Measurements from ENCODE around the gene P3R3URF. TPM values are rescaled to one million over a fixed set of nuclear protein-coding genes. Genes with fewer than 3 reads are reported as not detected.
A peak's percentile ranks its signal among the peaks of the same experiment; 100 is the strongest.

P3R3URF gene
- total and polyA plus RNA-seq, 2 donors = not detected

DNA sequence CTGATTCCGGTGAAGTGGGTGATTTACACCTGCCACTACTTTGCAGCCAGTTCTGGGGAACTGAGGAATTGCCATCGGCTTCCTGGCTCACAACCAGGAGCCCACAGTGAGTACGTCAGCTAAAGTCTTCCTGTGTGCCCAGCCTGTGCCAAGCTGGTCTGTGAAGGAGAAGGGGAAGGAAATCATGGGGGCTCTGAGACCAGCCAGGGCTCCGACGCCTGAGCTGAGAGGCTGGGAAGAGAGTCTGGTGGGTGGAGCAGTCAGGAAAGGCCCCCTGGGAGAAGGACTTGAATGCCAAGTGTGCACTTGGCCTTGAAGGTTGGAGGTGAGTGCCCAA lies 28.1 kb upstream of the P3R3URF start:
- Histone ChIP-seq H3K27ac (ENCODE audit: low read depth) (no peak overlapping the region), H3K36me3 (ENCODE audit: insufficient read depth) (no peaks in the 10 kb centered on the region), H3K4me1 (ENCODE audit: insufficient read depth) (peaks cover 3% of the 10 kb centered on the region), H3K4me3 (ENCODE audit: low read depth, low read length) (peak overlapping the region; percentile 80)
- WGBS = 28% methylated on average over 5 of the region's 5 CpGs
- no peak for DNase-seq (ENCODE audit: extremely low spot score)

DNA sequence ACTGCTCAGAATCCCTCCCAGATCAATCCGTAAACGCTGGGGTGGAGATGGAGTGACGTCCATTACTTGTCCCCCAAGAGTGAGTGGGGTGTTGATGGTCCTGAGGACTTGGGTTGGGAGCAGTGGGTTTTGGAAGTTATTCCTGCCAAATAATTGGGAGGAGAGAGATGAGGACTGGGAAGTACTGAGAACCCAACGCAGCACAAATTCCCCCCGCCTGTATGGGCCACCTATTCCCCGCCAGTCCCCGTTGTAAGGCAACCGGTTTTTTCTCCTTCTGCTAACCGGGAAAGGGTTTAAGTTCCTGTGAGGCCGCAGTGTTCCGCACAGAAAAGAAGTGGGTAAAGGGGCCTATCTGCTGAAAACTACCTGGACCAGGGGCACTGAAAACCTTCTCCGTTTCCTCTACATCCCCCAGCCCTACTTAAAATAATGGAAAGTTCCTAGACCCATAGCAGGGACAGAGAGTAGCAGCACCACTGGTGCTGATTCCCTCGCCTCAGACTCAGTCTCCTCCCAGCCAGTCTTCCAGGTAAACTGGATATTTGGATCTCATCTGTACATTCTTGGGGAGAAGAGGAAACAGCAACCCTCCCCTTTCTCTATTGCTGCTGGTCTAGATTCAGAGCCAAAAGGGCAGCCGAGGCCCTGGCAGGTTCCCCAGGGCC lies 27.6 kb upstream of the P3R3URF start:
- peaks cover 3% of the 10 kb centered on the region for H3K4me1 ChIP-seq (ENCODE audit: insufficient read depth)
- DNase-seq (ENCODE audit: extremely low spot score) = no peak
- H3K4me3 ChIP-seq (ENCODE audit: low read depth, low read length) = peak overlapping the region; percentile 80
- 17% methylated on average over 14 of the region's 14 CpGs for WGBS
- H3K27ac ChIP-seq (ENCODE audit: low read depth) = no peak overlapping the region
- H3K36me3 ChIP-seq (ENCODE audit: insufficient read depth) = no peaks in the 10 kb centered on the region

DNA sequence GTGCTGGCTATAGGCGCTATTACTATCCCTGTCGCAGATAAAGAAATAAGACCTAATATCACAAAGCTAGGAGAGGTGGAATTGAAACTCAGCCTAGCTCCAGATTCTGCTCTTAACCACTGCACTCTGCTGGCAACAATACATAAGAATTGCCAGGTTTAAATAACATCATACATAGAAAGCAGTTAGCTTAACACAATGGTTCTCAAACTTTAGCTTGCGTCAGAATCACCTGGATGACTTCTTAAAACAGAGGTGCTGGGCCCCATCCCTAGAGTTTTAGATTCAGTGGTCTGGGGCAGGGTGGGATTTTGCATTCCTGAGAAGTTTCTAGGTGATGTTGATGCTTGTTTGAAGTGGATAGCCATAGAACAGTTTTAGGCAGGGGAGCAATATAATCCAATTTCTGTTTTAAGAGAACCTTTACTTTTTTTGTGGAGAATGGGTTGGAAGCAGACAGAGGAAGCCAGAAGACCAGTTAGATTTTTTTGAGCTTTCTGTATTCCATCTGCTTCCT lies 23.0 kb upstream of the P3R3URF start:
- DNase-seq (ENCODE audit: extremely low spot score) = no peak
- no peaks in the 10 kb centered on the region for H3K36me3 ChIP-seq (ENCODE audit: insufficient read depth)
- 70% methylated on average over 3 of the region's 3 CpGs for WGBS
- H3K4me3 ChIP-seq (ENCODE audit: low read depth, low read length) = no peak overlapping the region
- peaks cover 2% of the 10 kb centered on the region for H3K4me1 ChIP-seq (ENCODE audit: insufficient read depth)
- H3K27ac ChIP-seq (ENCODE audit: low read depth) = no peak overlapping the region

DNA sequence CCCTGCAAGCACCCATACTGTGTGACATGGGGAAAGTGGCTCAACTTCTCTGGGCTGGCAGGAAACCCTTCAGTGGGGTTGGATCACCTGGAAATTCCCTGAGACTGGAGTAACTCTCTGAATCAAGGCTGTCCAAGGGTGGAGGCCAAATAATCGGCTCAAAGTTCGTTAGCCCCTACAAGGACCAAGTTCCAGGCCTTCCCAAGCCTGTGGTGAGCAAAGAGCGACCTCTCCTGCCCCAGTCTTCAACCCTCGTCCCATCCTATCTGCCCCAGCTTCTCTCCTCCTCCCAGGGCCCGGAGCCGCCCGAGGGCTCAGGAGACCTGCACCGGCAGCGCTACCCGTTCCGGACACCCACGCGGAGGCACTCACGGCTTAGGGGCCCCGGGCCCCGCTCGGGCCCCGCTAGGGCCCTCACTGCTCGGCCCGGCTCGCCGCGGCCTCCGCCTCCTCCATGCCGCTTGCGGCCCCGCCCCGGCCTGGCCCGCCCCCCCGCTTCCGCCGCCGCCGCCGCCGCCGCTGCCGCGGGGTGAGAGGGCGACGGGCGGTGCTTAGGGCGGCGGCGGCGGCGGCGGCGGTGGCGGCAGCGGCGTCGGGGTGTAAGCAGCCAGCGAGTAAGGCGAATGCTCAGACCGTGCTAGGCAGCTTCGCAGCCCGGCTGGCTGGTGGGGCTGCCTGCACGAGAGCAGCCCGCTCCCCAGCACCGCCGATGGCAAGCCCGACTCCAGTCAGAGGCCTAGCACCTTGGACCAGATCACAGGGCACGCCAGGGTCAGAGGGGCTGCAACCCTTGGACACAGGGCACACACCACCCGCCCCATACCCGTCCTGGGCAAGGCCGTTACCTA lies 21.9 kb upstream of the P3R3URF start, which contains the start of gene POMGNT1:
TSS of gene POMGNT1 (minus strand) at position 471 of the 848 bp plus-strand sequence. CDS start 613 bp downstream, outside the sequence.
- no peaks in the 10 kb centered on the region for H3K36me3 ChIP-seq (ENCODE audit: insufficient read depth)
- WGBS = under 1% methylated on average over 67 of the region's 67 CpGs
- no peak for DNase-seq (ENCODE audit: extremely low spot score)

DNA sequence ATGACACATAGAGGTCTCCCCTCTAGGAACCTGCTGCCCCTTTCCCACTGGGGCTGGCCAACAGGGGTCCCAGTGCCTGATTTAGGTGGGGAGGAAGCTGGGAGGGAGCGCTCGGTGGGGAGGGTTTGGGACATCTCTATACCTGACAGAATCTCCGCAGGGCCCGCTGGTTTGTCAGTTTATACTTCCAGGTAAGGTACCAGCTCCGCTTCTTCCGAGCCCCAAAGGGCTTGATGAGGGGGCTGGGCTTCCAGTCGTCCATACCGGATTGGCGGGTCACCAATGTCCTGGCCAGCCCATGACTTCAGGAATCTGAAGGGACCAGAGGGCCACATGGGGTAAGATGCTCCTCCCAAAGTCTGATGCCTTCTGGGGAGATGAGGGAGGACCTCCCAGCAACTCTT lies 21.3 kb upstream of the P3R3URF start:
- H3K27ac ChIP-seq (ENCODE audit: low read depth) = no peak overlapping the region
- 57% methylated on average over 9 of the region's 9 CpGs for WGBS
- no peaks in the 10 kb centered on the region for H3K36me3 ChIP-seq (ENCODE audit: insufficient read depth)
- H3K4me1 ChIP-seq (ENCODE audit: insufficient read depth) = peaks cover 2% of the 10 kb centered on the region
- DNase-seq (ENCODE audit: extremely low spot score) = no peak
- H3K4me3 ChIP-seq (ENCODE audit: low read depth, low read length) = peak overlapping the region; percentile 60

More for the DNA sequence above, 21.9 kb upstream of the P3R3URF start, which contains the start of gene POMGNT1:
- Histone ChIP-seq H3K27ac (ENCODE audit: low read depth) (peak within 1 kb of the TSS; percentile 25), H3K4me1 (ENCODE audit: insufficient read depth) (peaks cover 2% of the 10 kb centered on the region), H3K4me3 (ENCODE audit: low read depth, low read length) (peak within 1 kb of the TSS; percentile 60)

DNA sequence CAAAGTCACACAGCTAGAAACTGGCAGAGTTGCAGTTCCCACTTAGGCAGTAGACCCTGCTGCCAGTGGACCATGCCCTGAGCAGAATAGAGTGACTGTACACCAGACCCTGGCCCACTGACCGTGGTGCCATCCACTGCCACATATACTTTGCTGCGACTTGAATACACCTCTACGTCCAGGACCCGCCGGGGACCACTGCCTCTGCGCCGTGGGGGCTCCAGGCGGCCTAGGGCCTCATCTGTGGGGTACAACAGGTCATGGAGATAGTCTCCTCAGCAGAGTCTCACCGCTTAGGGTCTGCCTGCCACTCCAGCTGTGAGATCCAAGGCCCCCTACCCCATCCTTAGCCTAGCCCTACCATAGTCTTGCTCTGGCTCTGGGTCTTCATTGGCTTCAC lies 20.3 kb upstream of the P3R3URF start:
- Histone ChIP-seq H3K36me3 (ENCODE audit: insufficient read depth) (no peaks in the 10 kb centered on the region), H3K27ac (ENCODE audit: low read depth) (no peak overlapping the region), H3K4me3 (ENCODE audit: low read depth, low read length) (no peak overlapping the region), H3K4me1 (ENCODE audit: insufficient read depth) (peaks cover 2% of the 10 kb centered on the region)
- DNase-seq (ENCODE audit: extremely low spot score) = no peak
- 96% methylated on average over 9 of the region's 9 CpGs for WGBS

DNA sequence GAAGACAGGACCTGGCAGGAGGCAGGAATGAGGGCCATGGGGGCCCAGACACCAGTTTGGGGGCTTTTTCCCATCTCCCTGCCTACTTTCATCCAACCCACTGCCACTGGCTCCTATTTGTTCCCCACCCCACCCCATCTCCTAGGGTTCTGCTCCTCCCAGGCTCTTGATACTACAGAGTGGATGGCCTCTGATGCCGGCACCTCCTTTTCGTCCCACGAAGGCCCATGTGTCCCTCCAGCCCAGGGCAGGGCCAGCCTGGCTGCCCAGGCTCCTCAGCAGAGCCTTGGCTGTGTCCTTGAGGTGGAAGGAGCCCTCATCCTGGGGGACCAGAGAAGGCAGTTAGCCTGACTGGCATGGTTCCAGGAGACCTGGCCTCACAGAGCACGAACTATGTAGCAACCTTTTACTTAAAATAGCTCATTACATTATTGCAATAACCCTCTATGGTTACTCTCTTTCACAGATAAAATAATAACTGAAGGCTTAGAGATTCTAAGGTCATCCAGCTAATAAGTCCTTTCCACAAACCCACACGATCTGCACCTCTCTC lies 18.4 kb upstream of the P3R3URF start:
- Histone ChIP-seq H3K4me1 (ENCODE audit: insufficient read depth) (peaks cover 2% of the 10 kb centered on the region), H3K27ac (ENCODE audit: low read depth) (no peak overlapping the region), H3K36me3 (ENCODE audit: insufficient read depth) (no peaks in the 10 kb centered on the region), H3K4me3 (ENCODE audit: low read depth, low read length) (no peak overlapping the region)
- DNase-seq (ENCODE audit: extremely low spot score) = no peak
- WGBS = 83% methylated on average over 5 of the region's 5 CpGs

DNA sequence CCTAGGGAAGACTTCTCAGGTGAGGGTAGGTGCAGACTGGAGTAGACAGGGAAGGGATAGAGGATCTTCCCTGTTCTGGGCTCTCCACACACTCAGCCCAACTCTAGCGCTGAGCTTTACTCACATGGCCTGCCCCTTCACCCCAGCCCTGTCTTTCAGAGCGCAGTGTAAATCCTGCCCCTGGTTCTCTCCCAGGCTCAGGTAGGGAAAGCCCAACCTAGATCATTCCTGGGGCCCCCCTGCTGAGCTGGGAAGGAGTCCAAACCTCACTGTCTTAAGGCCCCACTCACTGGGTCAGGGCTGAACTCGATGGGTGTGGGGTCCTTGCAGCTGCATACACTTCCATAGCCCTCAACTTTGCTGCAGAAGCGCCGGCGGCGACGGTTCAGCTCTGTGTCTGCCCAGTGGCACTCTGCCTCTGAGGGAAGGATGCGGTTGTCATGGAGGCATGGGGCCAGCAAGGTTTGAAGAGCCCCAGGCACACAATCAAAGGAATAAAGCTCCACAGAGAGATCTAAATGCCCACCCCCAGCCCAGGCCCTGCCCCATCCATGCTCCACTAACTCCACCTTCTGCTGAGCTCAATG lies 17.8 kb upstream of the P3R3URF start:
- Histone ChIP-seq H3K27ac (ENCODE audit: low read depth) (no peak overlapping the region), H3K4me1 (ENCODE audit: insufficient read depth) (peaks cover 2% of the 10 kb centered on the region), H3K36me3 (ENCODE audit: insufficient read depth) (no peaks in the 10 kb centered on the region), H3K4me3 (ENCODE audit: low read depth, low read length) (no peak overlapping the region)
- DNase-seq (ENCODE audit: extremely low spot score) = no peak
- 86% methylated on average over 9 of the region's 9 CpGs for WGBS

DNA sequence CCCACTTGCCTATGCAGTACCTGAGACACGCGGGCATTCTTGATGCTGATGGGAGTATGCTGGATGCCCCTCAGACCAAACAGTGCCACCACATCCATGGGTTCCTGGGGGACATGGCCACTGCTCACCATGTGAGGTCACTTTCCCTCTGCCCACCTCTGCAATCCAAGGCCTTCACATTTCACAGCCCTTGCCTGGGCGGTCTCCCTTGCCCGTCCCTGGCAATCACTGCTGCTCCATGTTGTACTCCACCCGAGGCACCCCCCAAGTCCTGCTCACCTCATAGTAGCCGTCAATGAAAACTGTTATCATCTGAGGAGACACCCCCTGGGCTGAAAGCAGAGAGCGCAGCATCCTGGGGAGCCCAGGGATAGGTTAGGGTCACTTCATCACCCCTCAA lies 17.0 kb upstream of the P3R3URF start:
- Histone ChIP-seq H3K36me3 (ENCODE audit: insufficient read depth) (no peaks in the 10 kb centered on the region), H3K27ac (ENCODE audit: low read depth) (no peak overlapping the region), H3K4me3 (ENCODE audit: low read depth, low read length) (no peak overlapping the region), H3K4me1 (ENCODE audit: insufficient read depth) (peaks cover 2% of the 10 kb centered on the region)
- WGBS = 96% methylated on average over 7 of the region's 7 CpGs
- no peak for DNase-seq (ENCODE audit: extremely low spot score)

DNA sequence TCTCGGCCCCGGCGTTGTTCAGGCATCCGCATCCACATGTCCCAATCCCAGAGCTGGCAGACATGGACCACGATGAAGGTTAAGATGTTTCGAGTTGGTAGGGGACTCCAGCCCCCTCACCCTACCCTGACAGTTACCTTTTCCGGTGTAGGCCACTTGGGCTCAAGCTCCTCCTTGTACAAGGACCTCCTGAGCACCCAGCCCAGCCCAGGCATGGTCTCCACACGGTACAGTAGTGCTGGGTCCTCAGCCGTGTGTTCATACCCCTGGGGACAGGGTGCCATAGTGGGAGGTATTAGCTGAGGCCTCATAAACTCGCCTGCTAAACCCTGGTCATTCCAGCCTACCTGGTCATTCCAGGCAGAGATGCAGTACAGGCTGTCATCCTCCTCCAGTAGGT lies 15.9 kb upstream of the P3R3URF start:
- H3K4me1 ChIP-seq (ENCODE audit: insufficient read depth) = no peaks in the 10 kb centered on the region
- no peaks in the 10 kb centered on the region for H3K36me3 ChIP-seq (ENCODE audit: insufficient read depth)
- no peak overlapping the region for H3K27ac ChIP-seq (ENCODE audit: low read depth)
- DNase-seq (ENCODE audit: extremely low spot score) = no peak
- H3K4me3 ChIP-seq (ENCODE audit: low read depth, low read length) = no peak overlapping the region
- 92% methylated on average over 10 of the region's 10 CpGs for WGBS

DNA sequence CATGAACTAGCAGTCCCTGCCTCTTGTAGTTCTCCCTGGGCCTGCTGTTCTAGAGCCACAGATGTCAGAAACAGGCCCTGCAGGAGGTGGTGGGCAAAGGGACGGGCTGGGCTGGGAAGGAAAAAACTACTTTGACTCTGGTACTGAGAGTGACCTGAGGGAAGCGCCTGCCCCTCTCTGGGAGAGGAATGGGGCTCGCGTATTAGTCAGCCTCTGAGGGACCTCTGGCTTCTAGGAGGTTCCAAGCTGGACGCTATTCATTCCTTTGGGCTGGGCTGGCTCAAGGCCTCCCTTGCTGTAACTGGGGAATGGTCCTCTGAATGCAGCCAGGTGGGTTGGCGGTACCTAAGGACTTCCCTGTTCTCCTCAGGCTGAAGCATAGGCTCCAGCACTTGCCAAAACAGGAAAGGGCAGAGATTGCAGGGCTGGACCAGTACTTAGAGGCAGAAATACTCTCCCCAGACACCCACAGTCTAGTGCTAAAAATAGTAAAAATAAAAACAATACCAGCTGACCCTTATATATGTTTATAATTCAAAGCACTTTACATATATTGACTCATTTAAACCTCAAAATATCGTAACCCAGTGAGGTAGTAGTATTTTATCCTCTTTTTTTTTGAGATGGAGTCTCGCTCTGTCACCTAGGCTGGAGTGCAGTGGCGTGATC lies 14.9 kb upstream of the P3R3URF start:
- Histone ChIP-seq H3K4me3 (ENCODE audit: low read depth, low read length) (no peak overlapping the region), H3K36me3 (ENCODE audit: insufficient read depth) (no peaks in the 10 kb centered on the region), H3K27ac (ENCODE audit: low read depth) (no peak overlapping the region), H3K4me1 (ENCODE audit: insufficient read depth) (no peaks in the 10 kb centered on the region)
- no peak for DNase-seq (ENCODE audit: extremely low spot score)
- WGBS = 88% methylated on average over 9 of the region's 9 CpGs

DNA sequence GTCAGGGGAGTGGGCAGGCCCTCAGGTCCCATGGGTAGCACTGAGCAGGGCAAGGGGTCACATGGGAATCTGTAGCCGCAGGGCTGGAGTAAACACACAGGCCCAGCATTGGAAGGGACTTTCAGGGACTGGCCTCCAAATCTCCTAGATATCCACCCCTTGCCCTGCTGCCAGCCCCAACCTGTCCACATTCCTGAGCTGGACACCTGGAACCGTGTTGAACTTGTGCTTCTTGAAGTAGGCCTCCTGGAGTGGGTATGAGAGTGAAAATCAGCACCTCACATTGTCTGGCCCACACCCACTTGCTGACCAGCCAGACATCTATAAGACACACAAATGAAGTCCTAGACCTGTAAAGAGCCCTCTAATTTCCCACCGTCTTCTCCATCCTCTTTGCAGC lies 14.3 kb upstream of the P3R3URF start:
- Histone ChIP-seq H3K4me1 (ENCODE audit: insufficient read depth) (no peaks in the 10 kb centered on the region), H3K27ac (ENCODE audit: low read depth) (no peak overlapping the region), H3K4me3 (ENCODE audit: low read depth, low read length) (no peak overlapping the region), H3K36me3 (ENCODE audit: insufficient read depth) (no peaks in the 10 kb centered on the region)
- whole genome bisulfite sequencing = 75% methylated on average over 3 of the region's 3 CpGs
- DNase-seq (ENCODE audit: extremely low spot score) = no peak
